ENCODE data around the gene ARHGAP42.

Gene ARHGAP42

GRCh38 chr11:101022256-101022655 lies 335.2 kb downstream of the ARHGAP42 start:
- no peaks in the 10 kb centered on the region for H3K27me3 ChIP-seq (ENCODE audit: insufficient read depth, low read length)
- H3K4me3 ChIP-seq (ENCODE audit: low read depth, low read length, poor library complexity, severe bottlenecking): no peak overlapping the region
- H3K9me3 ChIP-seq (ENCODE audit: low read length): no peaks in the 10 kb centered on the region
- H3K4me2 ChIP-seq (ENCODE audit: low read length): no peak overlapping the region
- TF ChIP-seq EZH2 (IDR thresholded peaks at IDR 0.05; ENCODE audit: borderline replicate concordance, low read length): no peak
- TF ChIP-seq CTCF (IDR thresholded peaks at IDR 0.05; ENCODE audit: low read length): no peak
- H3K79me2 ChIP-seq (ENCODE audit: insufficient read depth, low read length): no peaks in the 10 kb centered on the region
- H3K27ac ChIP-seq (ENCODE audit: low read depth, low read length, poor library complexity, severe bottlenecking): no peak overlapping the region
- no peaks in the 10 kb centered on the region for H4K20me1 ChIP-seq (ENCODE audit: insufficient read depth, low read length)
- no peaks in the 10 kb centered on the region for H3K36me3 ChIP-seq (ENCODE audit: insufficient read depth, low read length)
- H3K9ac ChIP-seq (ENCODE audit: low read length): no peak overlapping the region
- H3F3A ChIP-seq (ENCODE audit: insufficient read depth, low read length): no peaks in the 10 kb centered on the region
- H3K9me2 ChIP-seq (ENCODE audit: low read depth, low read length): no peaks in the 10 kb centered on the region
- H2AFZ ChIP-seq (ENCODE audit: low read length): no peak overlapping the region
- no peaks in the 10 kb centered on the region for H3K4me1 ChIP-seq (ENCODE audit: insufficient read depth, low read length, severe bottlenecking)

- Histone ChIP-seq H3K4me1 (ENCODE audit: insufficient read depth, low read length, severe bottlenecking) (no peaks in the 10 kb centered on the region), H3F3A (ENCODE audit: insufficient read depth, low read length) (no peaks in the 10 kb centered on the region), H3K27me3 (ENCODE audit: insufficient read depth, low read length) (no peaks in the 10 kb centered on the region), H3K79me2 (ENCODE audit: insufficient read depth, low read length) (no peaks in the 10 kb centered on the region), H2AFZ (ENCODE audit: low read length) (no peak overlapping the region), H3K27ac (ENCODE audit: low read depth, low read length, poor library complexity, severe bottlenecking) (no peak overlapping the region), H3K4me2 (ENCODE audit: low read length) (no peak overlapping the region), H3K36me3 (ENCODE audit: insufficient read depth, low read length) (no peaks in the 10 kb centered on the region), H3K9me2 (ENCODE audit: low read depth, low read length) (no peaks in the 10 kb centered on the region), H3K9me3 (ENCODE audit: low read length) (no peaks in the 10 kb centered on the region), H3K4me3 (ENCODE audit: low read depth, low read length, poor library complexity, severe bottlenecking) (no peak overlapping the region), H4K20me1 (ENCODE audit: insufficient read depth, low read length) (no peaks in the 10 kb centered on the region), H3K9ac (ENCODE audit: low read length) (no peak overlapping the region)
- TF ChIP-seq CTCF (IDR thresholded peaks at IDR 0.05; ENCODE audit: low read length) (no peak), EZH2 (IDR thresholded peaks at IDR 0.05; ENCODE audit: borderline replicate concordance, low read length) (no peak)
Measured at GRCh38 chr11:101028644-101029043, 341.6 kb downstream of the ARHGAP42 start.

GRCh38 chr11:101030015-101030414 lies 342.9 kb downstream of the ARHGAP42 start:
- Histone ChIP-seq H3K79me2 (ENCODE audit: insufficient read depth, low read length) (no peaks in the 10 kb centered on the region), H3K36me3 (ENCODE audit: insufficient read depth, low read length) (no peaks in the 10 kb centered on the region), H3F3A (ENCODE audit: insufficient read depth, low read length) (no peaks in the 10 kb centered on the region), H2AFZ (ENCODE audit: low read length) (no peak overlapping the region), H3K9me2 (ENCODE audit: low read depth, low read length) (no peaks in the 10 kb centered on the region), H3K9ac (ENCODE audit: low read length) (no peak overlapping the region), H3K27me3 (ENCODE audit: insufficient read depth, low read length) (no peaks in the 10 kb centered on the region), H3K4me1 (ENCODE audit: insufficient read depth, low read length, severe bottlenecking) (no peaks in the 10 kb centered on the region), H3K9me3 (ENCODE audit: low read length) (no peaks in the 10 kb centered on the region), H3K4me2 (ENCODE audit: low read length) (no peak overlapping the region), H3K4me3 (ENCODE audit: low read depth, low read length, poor library complexity, severe bottlenecking) (no peak overlapping the region), H3K27ac (ENCODE audit: low read depth, low read length, poor library complexity, severe bottlenecking) (no peak overlapping the region), H4K20me1 (ENCODE audit: insufficient read depth, low read length) (no peaks in the 10 kb centered on the region)
- TF ChIP-seq CTCF (IDR thresholded peaks at IDR 0.05; ENCODE audit: low read length): no peak
- TF ChIP-seq EZH2 (IDR thresholded peaks at IDR 0.05; ENCODE audit: borderline replicate concordance, low read length): no peak

Data from OCI-LY1 (cell line).